ENCODE data around the gene GALNT9. TPM values are rescaled to one million over a fixed set of nuclear protein-coding genes. Genes with fewer than 3 reads are reported as not detected.

Gene GALNT9
- total and polyA plus RNA-seq, 2 donors (not counting 1 experiment from before 2014, with no cell fraction given): 0.10 to 2.8 TPM

DNA sequence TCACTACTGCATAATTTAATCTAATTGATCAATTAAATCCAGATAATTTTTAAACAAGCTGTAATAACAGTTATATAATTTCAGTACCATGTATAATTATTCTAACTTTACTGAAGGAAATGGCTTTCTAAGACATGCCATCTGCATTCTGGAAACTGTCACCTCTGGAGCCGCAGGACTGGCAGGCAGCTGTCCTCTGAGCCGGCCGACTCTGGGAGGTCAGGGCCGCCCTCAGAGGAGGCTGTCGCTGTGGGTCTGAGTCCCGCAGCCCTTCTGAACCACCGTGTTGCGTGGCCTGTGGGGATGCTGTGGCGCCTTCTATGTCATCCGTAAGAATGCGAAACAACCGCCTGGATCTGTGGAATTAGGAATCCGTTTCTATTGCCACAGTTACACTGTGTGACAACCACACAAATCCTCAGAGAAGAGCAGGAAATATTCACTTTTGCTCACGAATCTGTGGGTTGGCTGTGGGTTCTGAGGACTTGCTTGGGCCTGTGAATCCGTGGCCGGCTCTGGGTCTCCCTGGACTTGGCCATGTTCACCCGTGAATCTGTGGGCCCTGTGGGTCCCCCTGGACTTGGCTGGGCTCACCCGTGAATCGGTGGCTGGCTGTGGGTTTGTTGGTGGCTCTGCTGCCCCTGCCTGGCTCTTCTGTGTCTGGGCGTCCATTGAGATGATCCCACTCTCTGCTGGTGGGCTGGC lies 17.2 kb upstream of the GALNT9 start:
- Histone ChIP-seq H3K36me3 (ENCODE audit: control insufficient read depth, insufficient read depth, low read length) (no peaks in the 10 kb centered on the region), H2AFZ (ENCODE audit: low read length) (no peak overlapping the region), H4K20me1 (ENCODE audit: control insufficient read depth, extremely low read depth, insufficient read depth, low read length) (no peaks in the 10 kb centered on the region), H3K4me2 (ENCODE audit: extremely low read depth, insufficient read depth, low read length) (no peak overlapping the region), H3K4me3 (replicated peaks in 1 of 4; ENCODE audit: control extremely low read depth in 1 of 4, insufficient read depth in 1 of 4, low read depth in 3 of 4, low read length in 4 of 4) (no peak overlapping the region), H3K9me3 (ENCODE audit: control insufficient read depth, insufficient read depth, low read depth, low read length) (peaks cover 3% of the 10 kb centered on the region), H3K27me3 (ENCODE audit: control insufficient read depth, insufficient read depth, low read length) (no peaks in the 10 kb centered on the region), H3K79me2 (ENCODE audit: control insufficient read depth, insufficient read depth, low read length) (no peaks in the 10 kb centered on the region), H3K27ac (ENCODE audit: insufficient read depth, low read length) (no peak overlapping the region), H3K4me1 (ENCODE audit: control insufficient read depth, extremely low read depth, insufficient read depth, low read length) (no peaks in the 10 kb centered on the region), H3K9ac (ENCODE audit: insufficient read depth, low read length) (no peak overlapping the region)
- TF ChIP-seq EZH2 (IDR thresholded peaks at IDR 0.05; ENCODE audit: low read length, missing control alignments): no peak
- TF ChIP-seq, protein P1, sequence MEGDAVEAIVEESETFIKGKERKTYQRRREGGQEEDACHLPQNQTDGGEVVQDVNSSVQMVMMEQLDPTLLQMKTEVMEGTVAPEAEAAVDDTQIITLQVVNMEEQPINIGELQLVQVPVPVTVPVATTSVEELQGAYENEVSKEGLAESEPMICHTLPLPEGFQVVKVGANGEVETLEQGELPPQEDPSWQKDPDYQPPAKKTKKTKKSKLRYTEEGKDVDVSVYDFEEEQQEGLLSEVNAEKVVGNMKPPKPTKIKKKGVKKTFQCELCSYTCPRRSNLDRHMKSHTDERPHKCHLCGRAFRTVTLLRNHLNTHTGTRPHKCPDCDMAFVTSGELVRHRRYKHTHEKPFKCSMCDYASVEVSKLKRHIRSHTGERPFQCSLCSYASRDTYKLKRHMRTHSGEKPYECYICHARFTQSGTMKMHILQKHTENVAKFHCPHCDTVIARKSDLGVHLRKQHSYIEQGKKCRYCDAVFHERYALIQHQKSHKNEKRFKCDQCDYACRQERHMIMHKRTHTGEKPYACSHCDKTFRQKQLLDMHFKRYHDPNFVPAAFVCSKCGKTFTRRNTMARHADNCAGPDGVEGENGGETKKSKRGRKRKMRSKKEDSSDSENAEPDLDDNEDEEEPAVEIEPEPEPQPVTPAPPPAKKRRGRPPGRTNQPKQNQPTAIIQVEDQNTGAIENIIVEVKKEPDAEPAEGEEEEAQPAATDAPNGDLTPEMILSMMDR (conservative IDR thresholded peaks at IDR 0.05 in 1 of 2, IDR thresholded peaks at IDR 0.05 in 1 of 2; ENCODE audit: low read depth in 1 of 2, low read length in 2 of 2): no peak
- DNase-seq (ENCODE audit: low read depth in 2 of 2): no peak

DNA sequence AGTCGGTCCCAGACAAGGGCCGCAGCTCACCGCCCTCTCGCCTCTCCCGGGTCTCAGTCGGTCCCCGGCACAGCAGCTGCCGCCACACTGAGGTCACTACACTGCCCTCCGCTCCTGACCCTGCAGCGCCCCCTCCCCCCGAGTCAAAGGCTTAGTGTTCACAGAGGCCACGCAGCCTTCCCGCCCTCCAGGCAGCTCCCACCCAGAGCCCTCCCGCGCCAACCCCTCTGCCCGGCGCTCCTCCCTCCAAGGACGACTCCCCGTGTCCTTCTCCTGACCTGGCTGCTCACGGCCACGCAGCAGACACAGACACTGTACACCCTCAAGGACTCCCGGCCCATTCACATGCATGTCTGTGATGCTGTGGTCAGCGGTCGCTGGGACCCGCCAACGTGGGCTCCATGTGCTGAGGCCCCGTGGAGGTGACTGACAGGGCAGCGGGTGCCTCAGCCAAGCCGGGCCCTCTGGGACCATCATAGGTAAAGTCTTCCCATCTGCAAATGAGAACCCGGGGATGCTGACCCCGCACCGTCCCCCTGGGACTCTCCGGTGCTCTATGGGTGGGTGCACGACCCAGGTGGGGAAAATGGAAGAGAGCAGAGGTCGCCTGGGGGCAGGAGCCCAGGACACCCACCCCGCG lies 16.3 kb upstream of the GALNT9 start:
- no peak overlapping the region for H3K4me3 ChIP-seq (replicated peaks in 1 of 4; ENCODE audit: control extremely low read depth in 1 of 4, insufficient read depth in 1 of 4, low read depth in 3 of 4, low read length in 4 of 4)
- H3K9me3 ChIP-seq (ENCODE audit: control insufficient read depth, insufficient read depth, low read depth, low read length): peaks cover 3% of the 10 kb centered on the region
- H3K27ac ChIP-seq (ENCODE audit: insufficient read depth, low read length): no peak overlapping the region
- no peaks in the 10 kb centered on the region for H4K20me1 ChIP-seq (ENCODE audit: control insufficient read depth, extremely low read depth, insufficient read depth, low read length)
- no peak for TF ChIP-seq EZH2 (IDR thresholded peaks at IDR 0.05; ENCODE audit: low read length, missing control alignments)
- TF ChIP-seq, protein P1 (conservative IDR thresholded peaks at IDR 0.05 in 1 of 2, IDR thresholded peaks at IDR 0.05 in 1 of 2; ENCODE audit: low read depth in 1 of 2, low read length in 2 of 2): no peak
- no peak overlapping the region for H2AFZ ChIP-seq (ENCODE audit: low read length)
- no peaks in the 10 kb centered on the region for H3K4me1 ChIP-seq (ENCODE audit: control insufficient read depth, extremely low read depth, insufficient read depth, low read length)
- H3K36me3 ChIP-seq (ENCODE audit: control insufficient read depth, insufficient read depth, low read length): no peaks in the 10 kb centered on the region
- DNase-seq (ENCODE audit: low read depth in 2 of 2): no peak
- no peak overlapping the region for H3K9ac ChIP-seq (ENCODE audit: insufficient read depth, low read length)
- H3K79me2 ChIP-seq (ENCODE audit: control insufficient read depth, insufficient read depth, low read length): no peaks in the 10 kb centered on the region
- no peaks in the 10 kb centered on the region for H3K27me3 ChIP-seq (ENCODE audit: control insufficient read depth, insufficient read depth, low read length)
- H3K4me2 ChIP-seq (ENCODE audit: extremely low read depth, insufficient read depth, low read length): no peak overlapping the region

DNA sequence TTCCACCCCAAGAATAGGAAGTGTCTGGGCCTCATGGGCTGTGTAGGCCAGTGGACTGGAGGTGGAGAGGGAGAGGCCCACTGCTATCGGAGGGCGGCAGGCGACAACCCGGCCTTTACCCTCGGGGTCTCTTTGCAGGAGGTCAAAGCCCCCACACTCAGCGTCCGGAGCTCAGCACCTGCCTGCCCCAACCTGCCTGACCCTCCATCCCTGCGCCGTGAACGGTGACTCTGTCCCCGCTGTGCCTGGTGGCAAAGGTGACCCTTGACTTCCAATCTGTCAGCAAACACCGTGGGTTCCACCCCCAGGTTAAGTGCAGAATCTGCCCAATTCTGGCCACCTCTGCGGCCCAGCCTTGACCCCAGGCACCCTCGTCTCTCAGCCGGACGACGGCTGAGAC lies 15.7 kb upstream of the GALNT9 start:
- Histone ChIP-seq H3K27ac (ENCODE audit: insufficient read depth, low read length) (no peak overlapping the region), H4K20me1 (ENCODE audit: control insufficient read depth, extremely low read depth, insufficient read depth, low read length) (no peaks in the 10 kb centered on the region), H3K27me3 (ENCODE audit: control insufficient read depth, insufficient read depth, low read length) (no peaks in the 10 kb centered on the region), H3K4me3 (replicated peaks in 1 of 4; ENCODE audit: control extremely low read depth in 1 of 4, insufficient read depth in 1 of 4, low read depth in 3 of 4, low read length in 4 of 4) (no peak overlapping the region), H3K36me3 (ENCODE audit: control insufficient read depth, insufficient read depth, low read length) (no peaks in the 10 kb centered on the region), H3K79me2 (ENCODE audit: control insufficient read depth, insufficient read depth, low read length) (no peaks in the 10 kb centered on the region), H3K9me3 (ENCODE audit: control insufficient read depth, insufficient read depth, low read depth, low read length) (peaks cover 3% of the 10 kb centered on the region), H2AFZ (ENCODE audit: low read length) (no peak overlapping the region), H3K9ac (ENCODE audit: insufficient read depth, low read length) (no peak overlapping the region), H3K4me2 (ENCODE audit: extremely low read depth, insufficient read depth, low read length) (no peak overlapping the region), H3K4me1 (ENCODE audit: control insufficient read depth, extremely low read depth, insufficient read depth, low read length) (no peaks in the 10 kb centered on the region)
- no peak for DNase-seq (ENCODE audit: low read depth in 2 of 2)
- TF ChIP-seq, protein P1 (conservative IDR thresholded peaks at IDR 0.05 in 1 of 2, IDR thresholded peaks at IDR 0.05 in 1 of 2; ENCODE audit: low read depth in 1 of 2, low read length in 2 of 2): no peak
- TF ChIP-seq EZH2 (IDR thresholded peaks at IDR 0.05; ENCODE audit: low read length, missing control alignments): no peak
